SK-N-SH (cell line): ENCODE results near the gene OGFOD3. TPM values are rescaled to one million over a fixed set of nuclear protein-coding genes. Genes with fewer than 3 reads are reported as not detected.

Source experiments
- CTCF ChIA-PET: fragments of 300-600, 350-600 bp; formaldehyde crosslinking; extraction: SDS; loops from one replicate; lab custom pipeline; 2021; lab: Yijun Ruan, JAX
- POLR2A ChIA-PET: fragments of 350-600 bp; sonication (Branson Sonifier 250); formaldehyde crosslinking; extraction: SDS; loops from one replicate; lab custom pipeline; 2020; ENCODE audit warnings: antibody characterized with exemption, inconsistent platforms; lab: Yijun Ruan, JAX
- DNase-seq: peaks from one replicate; pipeline ENCODE4 v3.0.0; 2012
- H2AFZ ChIP-seq: fragments of 200-600 bp; sonication (generic); 2 replicates; pipeline ENCODE4 v1.8.1; 2016; ENCODE audit warnings: antibody characterized with exemption, mild to moderate bottlenecking, low read depth
- H3F3A ChIP-seq: fragments of 200-600 bp; sonication (generic); replicated peaks from 2 replicates; pipeline ENCODE3; 2016; ENCODE audit warnings: antibody characterized with exemption, mild to moderate bottlenecking; ENCODE audit not compliant: insufficient read depth
- H3K27ac ChIP-seq, 2 experiments: fragments of 200-500 bp in 1 of 2; fragments of 200-600 bp in 1 of 2; sonication (Bioruptor generic) in 1 of 2; sonication (generic), shearing (Covaris generic) in 1 of 2; 2 replicates each; pipeline versions ENCODE4 v1.5.1 to v1.6.1; 2014 to 2016; ENCODE audit warnings: low read depth in 2 of 2, inconsistent platforms in 1 of 2, low read length in 1 of 2, mild to moderate bottlenecking in 1 of 2, mixed read lengths in 1 of 2
- H3K27me3 ChIP-seq: fragments of 200-600 bp; sonication (generic), shearing (Covaris generic); 2 replicates; pipeline ENCODE4 v1.6.1; 2016; ENCODE audit warnings: mixed run types; ENCODE audit not compliant: insufficient read depth
- H3K36me3 ChIP-seq, 2 experiments: fragments of 200-500 bp in 1 of 2; fragments of 200-600 bp in 1 of 2; sonication (Bioruptor generic) in 1 of 2; sonication (generic) in 1 of 2; replicated peaks in 1 of 2; 2 replicates each; pipeline versions ENCODE3 to v1.5.1; 2014 to 2016; ENCODE audit warnings: low read length in 1 of 2, mild to moderate bottlenecking in 1 of 2; ENCODE audit not compliant: insufficient read depth in 2 of 2, control insufficient read depth in 1 of 2
- H3K4me1 ChIP-seq, 2 experiments: fragments of 200-500 bp in 1 of 2; fragments of 200-600 bp in 1 of 2; sonication (Bioruptor generic) in 1 of 2; sonication (generic), shearing (Covaris generic) in 1 of 2; 2 replicates each; pipeline versions ENCODE4 v1.5.1 to v1.6.1; 2014 to 2016; ENCODE audit warnings: low read depth in 1 of 2, low read length in 1 of 2, mixed run types in 1 of 2; ENCODE audit not compliant: insufficient read depth in 2 of 2, control insufficient read depth in 1 of 2
- H3K4me2 ChIP-seq: fragments of 200-600 bp; sonication (generic), shearing (Covaris generic); 2 replicates; pipeline ENCODE4 v1.6.1; 2017; ENCODE audit warnings: mixed run types
- H3K4me3 ChIP-seq, 2 experiments: fragments of 200-500 bp in 1 of 2; fragments of 200-600 bp in 1 of 2; sonication (Bioruptor generic) in 1 of 2; sonication (generic), shearing (Covaris generic) in 1 of 2; 2 replicates each; pipeline versions ENCODE4 v1.5.1 to v1.8.1; 2014 to 2016; ENCODE audit warnings: low read depth in 2 of 2, inconsistent platforms in 1 of 2, low read length in 1 of 2, mild to moderate bottlenecking in 1 of 2, mixed read lengths in 1 of 2, moderate library complexity in 1 of 2
- H3K79me2 ChIP-seq: fragments of 200-600 bp; sonication (generic); 2 replicates; pipeline ENCODE4 v1.8.1; 2017; ENCODE audit warnings: mild to moderate bottlenecking; ENCODE audit not compliant: insufficient read depth
- H3K9ac ChIP-seq: fragments of 200-600 bp; sonication (generic); 2 replicates; pipeline ENCODE4 v1.6.1; 2017; ENCODE audit warnings: mixed run types
- H3K9me2 ChIP-seq: fragments of 200-600 bp; sonication (generic); 2 replicates; pipeline ENCODE4 v1.6.1; 2017; ENCODE audit warnings: mixed run types
- H3K9me3 ChIP-seq: fragments of 200-600 bp; sonication (generic); 2 replicates; pipeline ENCODE4 v1.6.1; 2017; ENCODE audit warnings: mixed run types, mild to moderate bottlenecking, moderate library complexity
- H4K20me1 ChIP-seq: fragments of 200-600 bp; sonication (generic); 2 replicates; pipeline ENCODE4 v1.6.1; 2017; ENCODE audit warnings: mild to moderate bottlenecking, mixed run types; ENCODE audit not compliant: insufficient read depth
- CHD2 ChIP-seq: fragments of 150-350 bp; IDR thresholded peaks from 2 replicates; pipeline ENCODE4 v1.6.1; 2018; ENCODE audit warnings: low read length; ENCODE audit not compliant: partially characterized antibody
- ELF1 ChIP-seq: IDR thresholded peaks from 2 replicates; pipeline ENCODE4 v1.4.0; 2012
- EP300 ChIP-seq, 2 experiments: IDR thresholded peaks; 2 replicates each; pipeline versions ENCODE4 v1.4.0 to v1.6.1; 2012; ENCODE audit warnings: borderline replicate concordance in 1 of 2, low read depth in 1 of 2, low read length in 1 of 2
- EZH2phosphoT487 ChIP-seq: fragments of 200-600 bp; sonication (generic); IDR thresholded peaks from 2 replicates; pipeline ENCODE4 v1.6.1; 2017; ENCODE audit warnings: low read depth, mixed run types, mild to moderate bottlenecking, antibody characterized with exemption, moderate library complexity, borderline replicate concordance
- FOXJ3 ChIP-seq: sonication (generic); formaldehyde crosslinking; IDR thresholded peaks from 2 replicates; pipeline ENCODE4 v1.5.1; 2020; ENCODE audit warnings: mild to moderate bottlenecking, missing genetic modification reagents
- GABPA ChIP-seq: IDR thresholded peaks from 2 replicates; pipeline ENCODE4 v1.4.0; 2012; ENCODE audit warnings: low read depth, mild to moderate bottlenecking
- GATA2 ChIP-seq: sonication (generic); formaldehyde crosslinking; IDR thresholded peaks from 2 replicates; pipeline ENCODE4 v1.5.0; 2020; ENCODE audit warnings: mild to moderate bottlenecking, missing genetic modification reagents
- JUND ChIP-seq: IDR thresholded peaks from 2 replicates; pipeline ENCODE4 v1.4.0; 2012
- MEF2A ChIP-seq: IDR thresholded peaks from 2 replicates; pipeline ENCODE4 v1.4.0; 2012; ENCODE audit warnings: low read depth, borderline replicate concordance
- NFIC ChIP-seq: IDR thresholded peaks from 2 replicates; pipeline ENCODE4 v1.4.0; 2012; ENCODE audit warnings: borderline replicate concordance
- PBX3 ChIP-seq: IDR thresholded peaks from 2 replicates; pipeline ENCODE4; 2012
- POLR2AphosphoS5 ChIP-seq: IDR thresholded peaks from 2 replicates; pipeline ENCODE4 v1.6.1; 2012; ENCODE audit warnings: low read depth, low read length
- RCOR1 ChIP-seq: fragments of 150-350 bp; IDR thresholded peaks from 2 replicates; pipeline ENCODE4 v1.6.1; 2017; ENCODE audit warnings: antibody characterized with exemption, low read length
- RFX5 ChIP-seq: IDR thresholded peaks from 2 replicates; pipeline ENCODE4 v1.6.1; 2012; ENCODE audit warnings: mild to moderate bottlenecking, improper control_type of control experiment, low read length
- RXRA ChIP-seq: IDR thresholded peaks from 2 replicates; pipeline ENCODE4 v1.4.0; 2012; ENCODE audit warnings: low read depth, mild to moderate bottlenecking, borderline replicate concordance
- SMC3 ChIP-seq: IDR thresholded peaks from 2 replicates; pipeline ENCODE4 v1.6.1; 2012; ENCODE audit warnings: low read depth, low read length, improper control_type of control experiment
- TCF12 ChIP-seq: IDR thresholded peaks from 2 replicates; pipeline ENCODE4 v1.4.0; 2012
- whole genome bisulfite sequencing: methylation state at CpG from one replicate; pipeline ENCODE4 v1.1.6; 2017; ENCODE audit warnings: low lambda C conversion rate; 5-methylcytosine and 5-hydroxymethylcytosine counted together
- polyA plus RNA-seq, 3 experiments: library from polyadenylated mRNA; depleted of rRNA; stranded (reverse); fragments of >200 nt; gene quantifications; 2 replicates each; pipeline ENCODE4 v1.2.3, GENCODE V29; 2012
- TF ChIP-seq, protein P1 (sequence below): fragments of 150-350 bp; IDR thresholded peaks from 2 replicates; pipeline ENCODE4 v1.6.1; 2017; ENCODE audit warnings: antibody characterized with exemption, low read length, low read depth, borderline replicate concordance
- TF ChIP-seq, protein P2 (sequence below): IDR thresholded peaks from 2 replicates; pipeline ENCODE4 v1.4.0; 2012; ENCODE audit warnings: low read depth, borderline replicate concordance
- TF ChIP-seq, protein P3 (sequence below): IDR thresholded peaks from 2 replicates; pipeline ENCODE4 v1.6.1; 2012; ENCODE audit warnings: mild to moderate bottlenecking, low read depth, low read length, moderate library complexity

The OGFOD3 gene
- polyA plus RNA-seq, 1 of the 3 experiments (the other 2 are of a cell fraction) = 68.2 TPM

DNA sequence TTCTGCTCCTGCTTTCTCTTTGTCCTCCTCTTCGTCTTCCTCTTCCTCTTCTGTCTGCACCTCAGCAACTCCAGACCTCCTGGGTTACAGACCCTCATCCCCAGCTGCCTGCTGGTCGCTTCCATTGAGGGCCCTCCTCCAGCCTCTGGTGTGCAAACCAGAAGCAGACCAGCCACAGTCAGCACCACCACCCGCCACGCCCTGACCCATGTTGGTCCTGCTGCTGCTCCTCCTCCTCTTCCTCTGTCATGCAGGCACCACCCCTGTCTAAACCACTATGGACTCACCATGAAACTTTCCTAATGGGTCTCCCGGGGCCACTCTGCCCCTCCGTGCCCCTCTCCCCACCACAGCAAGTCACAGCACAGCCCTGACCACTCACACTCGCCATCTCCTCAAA lies 11.4 kb upstream of the OGFOD3 start:
- no peak overlapping the region for H3K27ac ChIP-seq
- no peaks in the 10 kb centered on the region; a peak in 1 of 4 replicates for H3K4me1 ChIP-seq
- no peaks in the 10 kb centered on the region for H3K9me3 ChIP-seq
- DNase-seq = no peak
- no peaks in the 10 kb centered on the region for H3K36me3 ChIP-seq
- no peaks in the 10 kb centered on the region for H3K79me2 ChIP-seq
- no peak overlapping the region for H3K9ac ChIP-seq
- H3K9me2 ChIP-seq = no peaks in the 10 kb centered on the region
- no peak overlapping the region for H3K4me2 ChIP-seq
- POLR2A ChIA-PET = no interaction called here
- H2AFZ ChIP-seq = no peak overlapping the region
- H3K27me3 ChIP-seq = no peaks in the 10 kb centered on the region
- H3F3A ChIP-seq = no peaks in the 10 kb centered on the region
- TF ChIP-seq CHD2 (no peak), FOXJ3 (CRISPR knock-in tag) (no peak)
- TF ChIP-seq, protein P1, sequence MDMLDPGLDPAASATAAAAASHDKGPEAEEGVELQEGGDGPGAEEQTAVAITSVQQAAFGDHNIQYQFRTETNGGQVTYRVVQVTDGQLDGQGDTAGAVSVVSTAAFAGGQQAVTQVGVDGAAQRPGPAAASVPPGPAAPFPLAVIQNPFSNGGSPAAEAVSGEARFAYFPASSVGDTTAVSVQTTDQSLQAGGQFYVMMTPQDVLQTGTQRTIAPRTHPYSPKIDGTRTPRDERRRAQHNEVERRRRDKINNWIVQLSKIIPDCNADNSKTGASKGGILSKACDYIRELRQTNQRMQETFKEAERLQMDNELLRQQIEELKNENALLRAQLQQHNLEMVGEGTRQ = no peak
- no peaks in the 10 kb centered on the region for H4K20me1 ChIP-seq
- CTCF ChIA-PET = interaction anchor here (0.8 to 3.5 kb wide), 2 partner anchors 15 to 224 kb away, joined by 3 to 14 read pairs; no protein-coding TSS in a partner anchor
- 77% methylated on average over 7 of the region's 7 CpGs for WGBS
- H3K4me3 ChIP-seq = no peak overlapping the region

DNA sequence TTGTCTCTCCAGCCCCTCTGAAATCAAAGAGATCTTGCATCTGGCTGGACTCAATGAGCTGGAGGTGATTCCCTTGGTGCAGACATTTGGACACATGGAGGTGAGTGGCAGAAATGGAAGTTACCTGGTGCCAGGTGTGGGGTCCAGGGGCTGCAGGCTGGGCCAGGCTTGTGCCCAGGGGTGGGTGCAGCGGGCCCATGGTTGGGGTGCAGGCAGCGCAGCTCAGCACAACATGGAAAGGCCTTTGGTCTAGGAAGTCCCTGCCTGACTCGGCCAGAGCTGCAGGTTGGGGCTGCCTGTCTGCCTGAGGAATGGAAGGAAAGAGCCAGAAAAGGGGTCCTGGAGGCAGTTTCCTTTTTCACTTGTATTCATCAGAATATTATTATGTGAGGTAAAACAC lies 10.2 kb upstream of the OGFOD3 start:
- TF ChIP-seq ELF1 (no peak), RXRA (no peak), POLR2AphosphoS5 (no peak), CHD2 (no peak), RFX5 (no peak), NFIC (no peak), SMC3 (no peak), RCOR1 (no peak), EP300 (IDR thresholded peaks at IDR 0.05; ENCODE audit: borderline replicate concordance in 1 of 2, low read depth in 1 of 2, low read length in 1 of 2) (no peak), MEF2A (no peak), PBX3 (no peak), EZH2phosphoT487 (no peak), GATA2 (CRISPR knock-in tag) (no peak), GABPA (no peak), JUND (no peak), TCF12 (no peak)
- TF ChIP-seq, protein P2, sequence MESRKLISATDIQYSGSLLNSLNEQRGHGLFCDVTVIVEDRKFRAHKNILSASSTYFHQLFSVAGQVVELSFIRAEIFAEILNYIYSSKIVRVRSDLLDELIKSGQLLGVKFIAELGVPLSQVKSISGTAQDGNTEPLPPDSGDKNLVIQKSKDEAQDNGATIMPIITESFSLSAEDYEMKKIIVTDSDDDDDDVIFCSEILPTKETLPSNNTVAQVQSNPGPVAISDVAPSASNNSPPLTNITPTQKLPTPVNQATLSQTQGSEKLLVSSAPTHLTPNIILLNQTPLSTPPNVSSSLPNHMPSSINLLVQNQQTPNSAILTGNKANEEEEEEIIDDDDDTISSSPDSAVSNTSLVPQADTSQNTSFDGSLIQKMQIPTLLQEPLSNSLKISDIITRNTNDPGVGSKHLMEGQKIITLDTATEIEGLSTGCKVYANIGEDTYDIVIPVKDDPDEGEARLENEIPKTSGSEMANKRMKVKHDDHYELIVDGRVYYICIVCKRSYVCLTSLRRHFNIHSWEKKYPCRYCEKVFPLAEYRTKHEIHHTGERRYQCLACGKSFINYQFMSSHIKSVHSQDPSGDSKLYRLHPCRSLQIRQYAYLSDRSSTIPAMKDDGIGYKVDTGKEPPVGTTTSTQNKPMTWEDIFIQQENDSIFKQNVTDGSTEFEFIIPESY = no peak
- TF ChIP-seq, protein P3, sequence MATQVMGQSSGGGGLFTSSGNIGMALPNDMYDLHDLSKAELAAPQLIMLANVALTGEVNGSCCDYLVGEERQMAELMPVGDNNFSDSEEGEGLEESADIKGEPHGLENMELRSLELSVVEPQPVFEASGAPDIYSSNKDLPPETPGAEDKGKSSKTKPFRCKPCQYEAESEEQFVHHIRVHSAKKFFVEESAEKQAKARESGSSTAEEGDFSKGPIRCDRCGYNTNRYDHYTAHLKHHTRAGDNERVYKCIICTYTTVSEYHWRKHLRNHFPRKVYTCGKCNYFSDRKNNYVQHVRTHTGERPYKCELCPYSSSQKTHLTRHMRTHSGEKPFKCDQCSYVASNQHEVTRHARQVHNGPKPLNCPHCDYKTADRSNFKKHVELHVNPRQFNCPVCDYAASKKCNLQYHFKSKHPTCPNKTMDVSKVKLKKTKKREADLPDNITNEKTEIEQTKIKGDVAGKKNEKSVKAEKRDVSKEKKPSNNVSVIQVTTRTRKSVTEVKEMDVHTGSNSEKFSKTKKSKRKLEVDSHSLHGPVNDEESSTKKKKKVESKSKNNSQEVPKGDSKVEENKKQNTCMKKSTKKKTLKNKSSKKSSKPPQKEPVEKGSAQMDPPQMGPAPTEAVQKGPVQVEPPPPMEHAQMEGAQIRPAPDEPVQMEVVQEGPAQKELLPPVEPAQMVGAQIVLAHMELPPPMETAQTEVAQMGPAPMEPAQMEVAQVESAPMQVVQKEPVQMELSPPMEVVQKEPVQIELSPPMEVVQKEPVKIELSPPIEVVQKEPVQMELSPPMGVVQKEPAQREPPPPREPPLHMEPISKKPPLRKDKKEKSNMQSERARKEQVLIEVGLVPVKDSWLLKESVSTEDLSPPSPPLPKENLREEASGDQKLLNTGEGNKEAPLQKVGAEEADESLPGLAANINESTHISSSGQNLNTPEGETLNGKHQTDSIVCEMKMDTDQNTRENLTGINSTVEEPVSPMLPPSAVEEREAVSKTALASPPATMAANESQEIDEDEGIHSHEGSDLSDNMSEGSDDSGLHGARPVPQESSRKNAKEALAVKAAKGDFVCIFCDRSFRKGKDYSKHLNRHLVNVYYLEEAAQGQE = no peak
- no peak for DNase-seq
- 92% methylated on average over 3 of the region's 3 CpGs for WGBS

More for the DNA sequence above, 10.2 kb upstream of the OGFOD3 start:
- Histone ChIP-seq H3K4me2 (no peak overlapping the region), H3K4me1 (no peaks in the 10 kb centered on the region; a peak in 1 of 4 replicates), H3K79me2 (no peaks in the 10 kb centered on the region), H3K9me3 (no peaks in the 10 kb centered on the region), H3K4me3 (no peak overlapping the region), H3K27ac (no peak overlapping the region), H4K20me1 (no peaks in the 10 kb centered on the region), H3K27me3 (no peaks in the 10 kb centered on the region), H3K9me2 (no peaks in the 10 kb centered on the region), H3K36me3 (no peaks in the 10 kb centered on the region), H3F3A (no peaks in the 10 kb centered on the region), H2AFZ (no peak overlapping the region), H3K9ac (no peak overlapping the region)
- ChIA-PET POLR2A (no interaction called here), CTCF (interaction anchor here (0.6 to 3.5 kb wide), 5 partner anchors 11 to 295 kb away, joined by 3 to 14 read pairs (median 3); no protein-coding TSS in a partner anchor)
